Stimulated activated CD4-positive, alpha-beta T cell treated with anti-CD3 and anti-CD28 coated beads, Interleukin-4, amount 100 ng/mL, for 1 hour (primary cell): ENCODE results near the gene HLA-DOA.

Source experiments
- DNase-seq: peaks from one replicate; pipeline ENCODE4 v3.0.0-alpha.2; 2020

HLA-DOA gene

GRCh38 chr6:33008944-33009861 lies at the start of gene HLA-DOA:
Gene HLA-DOA (minus strand): TSS chr6:33009591.
- DNase-seq, result peak; percentile 19

- DNase-seq, result no peak
Measured at GRCh38 chr6:33057222-33058150, 48.1 kb upstream of the HLA-DOA start.

GRCh38 chr6:33053230-33053629 lies 43.8 kb upstream of the HLA-DOA start:
- DNase-seq, result no peak

GRCh38 chr6:33052627-33053026 lies 43.2 kb upstream of the HLA-DOA start:
- DNase-seq, result no peak

- DNase-seq, result no peak
Measured at GRCh38 chr6:33050014-33050810, 40.8 kb upstream of the HLA-DOA start.

GRCh38 chr6:33049323-33050013 lies 40.1 kb upstream of the HLA-DOA start:
- DNase-seq, result no peak

- no peak for DNase-seq
Measured at GRCh38 chr6:33040157-33040556, 30.8 kb upstream of the HLA-DOA start.

- no peak for DNase-seq
Measured at GRCh38 chr6:33036535-33036934, 27.1 kb upstream of the HLA-DOA start.

- no peak for DNase-seq
Measured at GRCh38 chr6:33034554-33034953, 25.2 kb upstream of the HLA-DOA start.

- DNase-seq, result no peak
Measured at GRCh38 chr6:33030245-33030644, 20.9 kb upstream of the HLA-DOA start.

- DNase-seq, result no peak
Measured at GRCh38 chr6:33029328-33030184, 20.2 kb upstream of the HLA-DOA start.

- no peak for DNase-seq
Measured at GRCh38 chr6:33028220-33028849, 18.9 kb upstream of the HLA-DOA start.

- DNase-seq, result no peak
Measured at GRCh38 chr6:33024521-33024920, 15.1 kb upstream of the HLA-DOA start.

GRCh38 chr6:33023536-33023935 lies 14.1 kb upstream of the HLA-DOA start:
- DNase-seq, result no peak

GRCh38 chr6:33021917-33022316 lies 12.5 kb upstream of the HLA-DOA start:
- no peak for DNase-seq

- DNase-seq, result no peak
Measured at GRCh38 chr6:33019372-33019771, 10.0 kb upstream of the HLA-DOA start.

GRCh38 chr6:33018904-33019303 lies 9.5 kb upstream of the HLA-DOA start:
- peak; percentile 19 for DNase-seq

GRCh38 chr6:33018418-33018817 lies 9.0 kb upstream of the HLA-DOA start:
- DNase-seq, result no peak

GRCh38 chr6:33017694-33018353 lies 8.4 kb upstream of the HLA-DOA start:
- no peak for DNase-seq

- DNase-seq, result no peak
Measured at GRCh38 chr6:33017018-33017417, 7.6 kb upstream of the HLA-DOA start.
